Central memory CD4-positive, alpha-beta T cell (primary cell): ENCODE data around the gene NPDC1.
A peak's percentile ranks its signal among the peaks of the same experiment; 100 is the strongest.
"Not testable (repeated sequence)": the region's sequence is repeated elsewhere in the genome, so short reads cannot be mapped to it uniquely, and the experiment has no call there.

Source experiments
- DNase-seq: peaks from one replicate; pipeline ENCODE4 v3.0.0; 2022

Gene NPDC1

GRCh38 chr9:137074657-137075274, 28.8 kb upstream of the NPDC1 start:
- no peak for DNase-seq

GRCh38 chr9:137073992-137074399, 28.0 kb upstream of the NPDC1 start:
- no peak for DNase-seq

DNA sequence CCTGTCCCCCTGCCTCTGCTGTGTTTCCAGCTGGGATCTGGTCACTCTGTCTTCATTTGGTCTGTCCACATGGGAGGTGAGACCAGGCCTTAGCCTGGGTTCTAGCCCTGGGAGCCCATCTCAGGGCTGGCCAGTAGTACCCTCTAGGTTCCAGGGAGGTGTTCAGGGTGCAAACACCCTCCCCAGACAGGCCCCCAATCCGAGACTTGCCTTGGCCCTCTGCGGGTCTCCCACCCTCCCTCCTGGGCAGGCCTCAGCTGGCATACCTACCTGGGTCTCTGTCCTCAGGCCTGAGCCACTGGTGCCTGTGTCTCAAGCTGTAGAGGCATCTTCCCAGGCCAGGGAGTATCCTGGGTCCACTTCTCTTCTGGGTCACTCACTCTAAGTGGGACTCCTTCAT, 25.3 kb upstream of the NPDC1 start:
- no peak for DNase-seq

DNA sequence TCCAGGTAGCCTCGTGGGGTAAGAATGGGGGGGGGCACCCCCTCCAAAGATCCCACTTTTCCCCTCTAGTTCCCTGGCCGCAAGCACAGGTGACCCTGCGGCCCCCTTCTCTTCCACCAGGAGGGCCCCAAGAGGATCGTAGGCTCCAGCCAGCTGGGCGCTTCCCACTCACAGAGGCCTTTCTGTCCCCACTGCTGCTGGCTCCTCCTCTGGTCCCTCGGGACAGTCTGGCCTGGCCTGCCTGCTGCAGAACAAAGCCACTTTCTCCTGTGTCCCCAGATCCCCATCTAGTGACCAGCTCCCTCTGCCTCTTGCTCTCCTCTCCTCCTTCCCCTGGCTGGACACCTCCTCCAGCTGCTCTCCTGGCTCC, 24.9 kb upstream of the NPDC1 start:
- no peak for DNase-seq

DNA sequence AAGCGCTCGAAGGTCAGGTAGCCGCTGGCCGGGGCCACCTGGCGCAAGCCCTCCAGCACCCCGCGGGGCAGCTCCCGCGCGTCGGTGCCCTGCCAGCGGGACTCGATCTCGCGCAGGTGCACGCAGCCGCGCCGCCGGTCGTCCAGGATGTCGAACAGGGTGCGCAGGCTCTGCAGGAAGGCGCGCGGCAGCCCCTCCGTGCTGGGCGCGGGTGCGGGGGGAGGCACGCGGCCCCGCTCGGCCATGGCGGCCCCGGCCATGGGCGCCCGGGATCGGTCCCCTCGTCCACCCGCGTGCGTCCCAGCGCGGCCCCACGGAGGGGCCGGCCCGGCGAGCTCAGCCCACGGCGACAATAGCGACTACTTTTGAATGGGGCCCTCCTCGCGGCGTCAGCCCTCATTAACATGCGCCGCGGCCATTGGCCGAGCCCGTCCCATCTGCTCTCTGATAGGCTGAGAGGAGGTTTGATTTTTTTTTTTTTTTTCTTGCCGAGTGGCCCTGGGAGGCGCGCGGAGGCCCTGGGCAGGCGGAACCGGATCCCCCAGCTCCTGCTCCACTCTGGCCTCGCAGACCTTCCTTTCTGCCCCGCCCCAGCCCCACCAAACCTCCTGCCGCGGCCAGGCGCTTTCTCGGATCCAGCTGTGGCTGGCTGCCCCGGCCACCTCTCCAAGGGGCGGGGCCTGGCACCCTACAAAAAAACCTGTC, 24.4 kb upstream of the NPDC1 start, which contains the start of gene SAPCD2:
Gene SAPCD2, minus strand, starts transcription at position 357 of the 705 bp plus-strand sequence. Its CDS starts 97 bp downstream, at position 260.
- peak; percentile 85 for DNase-seq

GRCh38 chr9:137069508-137070091, 23.6 kb upstream of the NPDC1 start:
- DNase-seq: no peak

DNA sequence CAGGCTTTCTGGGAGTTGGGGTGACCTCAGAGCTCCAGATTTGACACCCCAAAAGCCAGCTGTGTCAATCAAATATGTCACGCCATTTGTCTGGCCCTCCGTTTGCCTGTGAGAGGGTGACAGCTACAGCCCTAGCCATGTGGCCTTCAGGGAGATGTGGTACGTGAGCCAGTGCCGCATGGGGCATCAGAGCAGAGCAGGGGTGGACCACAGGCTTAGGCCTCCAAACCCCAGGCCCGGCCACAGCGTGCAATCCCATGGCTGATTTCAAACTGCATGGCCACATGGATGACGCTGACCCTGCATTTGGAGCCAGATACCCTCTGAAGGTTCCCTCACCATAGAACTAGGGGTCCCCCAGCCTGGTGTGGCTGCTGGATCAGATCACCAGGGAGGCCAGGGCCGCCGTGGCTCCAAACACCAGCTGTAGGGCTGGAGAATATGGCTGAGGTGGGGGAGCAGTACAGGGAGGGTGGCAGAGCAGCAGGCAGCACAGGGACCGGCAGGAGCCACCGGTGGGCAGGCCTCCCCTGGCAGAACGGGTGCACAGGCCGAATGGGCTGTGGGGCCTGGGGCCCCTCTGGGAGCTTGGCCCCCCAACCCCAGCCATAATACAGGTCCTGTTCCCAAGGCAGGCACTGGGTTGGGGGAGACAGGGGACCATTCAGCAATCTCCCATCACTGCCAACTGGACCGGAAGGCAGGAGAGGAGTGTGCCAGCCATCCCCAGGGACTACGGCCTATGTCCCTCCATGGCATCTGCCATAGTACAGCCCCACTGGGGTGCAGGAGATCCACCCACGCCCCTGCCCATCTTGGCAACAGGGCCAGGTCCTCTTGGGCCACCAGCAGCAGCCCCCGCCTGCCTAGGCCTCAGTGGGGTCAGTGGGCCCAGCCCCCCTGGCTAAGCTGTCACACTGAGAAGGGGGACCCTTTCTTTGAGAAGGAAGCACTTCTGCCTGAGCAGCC, 22.8 kb upstream of the NPDC1 start:
- DNase-seq: no peak

- DNase-seq: peak; percentile 85
Measured at GRCh38 chr9:137067860-137068538, 22.0 kb upstream of the NPDC1 start.

DNA sequence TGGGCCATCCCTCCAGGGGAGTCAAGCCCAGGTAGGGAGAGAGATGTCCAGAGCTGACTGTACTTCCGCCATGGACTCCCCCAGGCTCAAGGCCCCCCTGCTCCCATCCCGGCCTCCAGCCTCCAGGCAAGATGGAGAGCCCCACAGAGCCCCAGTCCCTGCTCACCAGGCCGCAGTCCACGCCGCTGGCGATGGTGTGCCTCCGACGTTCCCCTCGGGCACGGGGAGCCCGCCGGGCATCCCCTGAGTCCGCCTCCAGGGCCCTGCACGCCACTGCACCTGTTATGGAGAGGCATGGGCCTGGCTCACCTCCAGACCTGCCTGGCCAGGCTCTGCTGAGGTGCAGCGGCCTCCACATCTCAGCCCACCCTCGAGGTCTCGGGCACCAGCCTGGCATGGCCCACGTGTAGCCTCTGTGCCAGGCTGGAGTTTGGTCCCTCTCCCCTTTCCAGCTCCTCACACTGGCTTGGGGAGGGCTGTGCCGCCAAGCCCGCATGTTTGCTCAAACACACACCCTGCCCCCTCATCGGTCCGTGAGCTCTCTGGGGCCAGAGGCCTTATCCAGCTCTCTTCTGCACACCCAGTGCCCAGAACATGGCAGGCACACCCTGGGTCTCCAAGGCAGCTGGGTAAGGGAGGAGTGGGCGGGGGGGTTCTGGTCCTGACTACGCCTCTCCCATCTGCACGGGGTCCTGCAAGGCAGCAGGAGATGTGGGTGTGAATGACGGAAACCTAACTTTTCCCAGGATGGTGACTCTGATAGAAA, 20.3 kb upstream of the NPDC1 start:
- DNase-seq: no peak

GRCh38 chr9:137065336-137065967, 19.5 kb upstream of the NPDC1 start:
- no peak for DNase-seq

GRCh38 chr9:137064880-137065164, 18.8 kb upstream of the NPDC1 start:
- DNase-seq: no peak

- peak; percentile 30 for DNase-seq
Measured at GRCh38 chr9:137064027-137064879, 18.3 kb upstream of the NPDC1 start.

DNA sequence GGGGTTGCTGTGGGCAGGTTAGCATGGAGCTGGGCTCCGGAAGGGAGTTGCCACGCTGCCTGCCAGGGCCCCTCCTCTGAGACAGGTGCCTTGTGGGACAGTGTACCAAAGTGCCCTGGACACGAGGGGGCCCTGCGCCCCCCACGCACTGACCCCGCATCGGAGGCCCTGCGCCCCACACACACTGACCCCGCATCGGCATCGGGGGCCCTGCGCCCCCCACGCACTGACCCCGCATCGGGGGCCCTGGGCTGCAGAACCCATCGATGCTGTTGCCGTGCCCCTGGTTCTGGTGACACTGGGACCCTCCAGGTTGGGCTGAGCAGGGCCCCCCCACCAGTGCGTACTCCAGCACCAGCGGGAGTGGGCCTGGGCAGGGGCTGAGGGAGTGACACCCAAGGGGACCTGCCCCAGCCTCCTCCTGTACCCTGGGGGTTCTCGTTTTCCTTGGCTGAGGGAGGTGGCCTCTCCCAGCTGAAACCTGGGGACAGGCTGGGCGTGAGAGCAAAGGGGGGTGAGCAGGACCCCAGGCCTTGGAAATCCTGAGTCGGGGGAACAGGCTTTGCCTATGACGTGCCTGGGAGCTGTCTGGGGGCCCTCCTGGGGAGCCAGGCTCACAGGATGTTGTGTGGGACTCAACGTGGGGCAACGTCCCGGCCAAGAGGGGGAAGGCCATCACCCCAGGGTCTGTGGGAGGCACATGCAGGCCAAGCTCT, 17.5 kb upstream of the NPDC1 start:
- DNase-seq: no peak

DNA sequence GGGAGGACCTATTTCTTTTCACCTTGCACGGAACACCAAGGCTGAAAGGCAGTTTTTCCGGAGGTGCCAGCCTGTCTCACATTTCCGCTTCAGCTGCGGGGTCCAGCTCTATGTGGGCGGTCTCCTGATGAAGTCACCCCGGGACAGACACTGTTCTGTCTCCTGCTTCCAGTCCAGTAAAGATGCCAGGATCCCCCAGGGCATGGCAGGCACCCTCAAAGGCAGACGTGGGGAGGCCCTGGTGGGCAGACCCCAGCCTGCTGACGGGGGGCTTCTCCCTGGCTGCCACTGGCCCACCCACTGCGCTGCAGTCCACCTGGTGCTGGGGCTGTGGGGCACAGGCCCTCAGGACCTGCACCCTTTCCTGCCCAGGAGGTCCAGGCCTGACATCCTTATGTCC, 16.8 kb upstream of the NPDC1 start:
- not testable (repeated sequence) for DNase-seq

GRCh38 chr9:137062384-137062783, 16.4 kb upstream of the NPDC1 start:
- DNase-seq: no peak

- DNase-seq: no peak
Measured at GRCh38 chr9:137058521-137059234, 12.7 kb upstream of the NPDC1 start.

DNA sequence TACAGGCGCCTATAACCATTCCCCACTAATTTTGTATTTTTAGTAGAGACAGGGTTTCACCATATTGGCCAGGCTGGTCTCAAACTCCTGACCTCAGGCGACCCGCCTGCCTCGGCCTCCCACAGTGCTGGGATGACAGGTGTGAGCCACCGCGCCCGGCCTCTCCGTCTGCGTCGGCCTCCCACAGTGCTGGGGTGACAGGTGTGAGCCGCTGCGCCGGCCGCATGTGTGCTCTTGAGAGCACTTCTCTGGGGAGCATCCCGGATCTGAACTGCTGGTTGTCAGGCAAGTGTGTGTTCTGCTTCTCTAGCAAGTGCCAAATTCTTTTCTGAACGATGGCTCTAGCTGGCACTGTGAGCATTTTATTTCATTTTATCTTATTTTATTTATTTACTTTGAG, 11.6 kb upstream of the NPDC1 start:
- DNase-seq: no peak

DNA sequence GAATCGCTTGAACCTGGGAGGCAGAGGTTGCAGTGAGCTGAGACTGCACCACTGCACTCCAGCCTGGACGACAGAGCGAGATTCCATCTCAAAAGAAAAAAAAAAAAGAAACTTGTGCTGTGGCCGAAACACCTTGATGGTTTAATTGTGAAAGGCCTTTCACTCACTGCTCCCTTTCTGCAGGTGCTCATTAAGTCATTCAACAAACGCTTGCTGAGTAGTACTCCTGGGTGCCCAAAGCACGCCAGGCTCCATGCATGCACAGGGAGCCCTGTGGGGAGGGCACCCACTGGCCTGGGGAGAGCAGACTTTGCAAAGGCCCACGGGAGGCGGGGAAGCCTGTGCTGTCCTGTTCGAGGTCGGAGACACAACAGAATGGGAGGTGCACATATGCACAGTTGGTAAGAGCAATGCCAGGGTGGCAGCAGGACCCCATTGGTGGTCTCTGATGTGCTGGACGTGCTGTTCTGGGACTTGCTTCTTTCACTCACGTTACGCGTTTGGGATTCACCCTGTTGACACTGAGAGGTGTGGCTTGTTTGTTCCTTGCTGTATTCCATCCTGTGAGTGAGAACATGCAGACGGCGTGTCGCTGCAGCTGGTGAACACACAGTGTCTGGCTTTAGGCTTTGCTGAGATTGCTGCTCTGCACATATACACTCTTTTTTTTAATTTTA, 10.9 kb upstream of the NPDC1 start:
- DNase-seq: no peak
